Measurements from ENCODE around the gene NWD2.

The NWD2 gene

DNA sequence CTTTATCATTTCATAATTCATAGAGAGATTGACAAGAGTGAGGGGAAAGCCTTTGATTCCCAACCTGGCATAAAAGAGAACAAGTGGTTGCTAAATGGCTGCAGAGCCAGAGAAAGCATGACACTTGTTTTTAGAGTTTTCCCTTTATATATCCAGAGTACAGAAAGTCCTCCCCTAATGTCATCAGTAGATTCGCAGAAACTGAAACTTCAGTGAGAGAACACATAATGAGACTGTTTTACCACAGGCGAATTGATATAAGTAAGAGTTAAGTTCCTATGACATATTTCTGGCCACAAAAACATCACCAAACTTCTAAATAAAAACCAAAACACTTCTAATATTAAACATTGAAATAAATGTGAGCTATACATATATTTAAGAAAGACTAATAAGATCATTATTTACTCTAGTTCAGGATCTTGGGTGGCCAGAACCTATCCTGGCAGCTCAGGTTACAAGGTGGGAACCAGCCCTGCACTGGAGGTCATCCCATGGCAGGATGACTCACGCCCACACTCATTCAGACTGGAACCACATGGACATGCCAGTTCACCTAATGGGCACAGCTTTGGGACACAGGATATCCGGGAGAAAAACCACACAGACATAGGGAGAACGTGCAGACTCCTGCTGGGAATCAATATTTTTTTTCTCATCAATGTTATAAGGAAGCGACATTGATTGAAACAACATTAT lies 35.5 kb downstream of the NWD2 start:
- no peak for DNase-seq (ENCODE audit: low read depth in 2 of 2)

DNA sequence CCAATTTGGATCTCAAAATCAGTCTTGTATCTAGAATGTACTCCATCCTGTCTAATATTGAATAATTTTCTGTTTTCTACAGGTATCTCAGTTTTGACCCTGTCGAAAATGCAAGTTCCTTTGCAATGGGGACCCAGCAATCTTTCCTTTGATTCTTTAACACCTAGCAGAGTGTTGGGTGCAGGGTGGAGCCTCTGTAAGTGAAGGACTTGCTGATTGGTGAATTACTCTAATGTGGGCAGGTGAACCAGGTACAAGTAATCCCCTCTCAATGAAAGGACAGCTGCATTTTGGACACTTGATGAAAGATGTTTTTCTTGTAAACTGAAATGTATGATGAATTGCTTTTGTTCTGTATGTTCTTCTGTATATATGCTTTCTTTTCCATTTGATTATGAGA lies 54.9 kb downstream of the NWD2 start:
- no peak for DNase-seq (ENCODE audit: low read depth in 2 of 2)

DNA sequence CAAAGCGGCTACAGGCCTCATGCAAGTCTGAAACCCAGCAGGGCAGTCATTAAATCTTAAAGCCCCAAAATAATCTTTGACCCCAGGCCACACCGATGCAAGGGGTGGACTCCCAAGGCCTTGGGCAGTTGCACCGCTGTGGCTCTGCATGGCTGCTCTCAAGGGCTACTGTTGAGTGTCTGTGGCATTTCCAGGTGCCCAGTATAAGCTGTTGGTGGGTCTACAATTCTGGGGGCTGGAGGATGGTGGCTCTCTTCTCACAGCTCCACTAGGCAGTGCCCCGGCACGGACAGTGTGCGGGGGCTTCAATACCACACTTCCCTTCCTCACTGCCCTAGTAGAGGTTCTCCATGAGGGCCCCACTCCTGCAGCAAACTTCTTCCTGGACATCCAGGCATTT lies 60.1 kb downstream of the NWD2 start:
- DNase-seq (ENCODE audit: low read depth in 2 of 2): no peak

DNA sequence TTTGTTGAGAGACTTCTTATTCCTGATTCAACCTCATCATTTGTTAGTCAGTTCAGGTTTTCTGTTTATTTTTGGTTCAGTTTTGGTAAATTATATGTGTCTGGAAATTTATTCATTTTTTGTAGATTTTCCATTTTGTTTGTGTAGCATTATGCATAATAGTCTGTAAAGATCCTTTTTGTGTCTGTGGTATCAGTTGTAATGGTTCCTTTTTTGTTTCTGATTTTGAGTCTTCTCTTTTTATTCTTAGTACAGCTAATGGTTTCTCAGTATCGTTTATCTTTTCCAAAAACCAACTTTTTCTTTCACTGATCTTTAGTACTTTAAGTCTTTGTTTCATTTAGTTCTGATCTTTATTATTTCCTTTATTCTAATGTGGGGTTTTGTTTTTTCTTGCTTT lies 61.4 kb downstream of the NWD2 start:
- DNase-seq (ENCODE audit: low read depth in 2 of 2): no peak

DNA sequence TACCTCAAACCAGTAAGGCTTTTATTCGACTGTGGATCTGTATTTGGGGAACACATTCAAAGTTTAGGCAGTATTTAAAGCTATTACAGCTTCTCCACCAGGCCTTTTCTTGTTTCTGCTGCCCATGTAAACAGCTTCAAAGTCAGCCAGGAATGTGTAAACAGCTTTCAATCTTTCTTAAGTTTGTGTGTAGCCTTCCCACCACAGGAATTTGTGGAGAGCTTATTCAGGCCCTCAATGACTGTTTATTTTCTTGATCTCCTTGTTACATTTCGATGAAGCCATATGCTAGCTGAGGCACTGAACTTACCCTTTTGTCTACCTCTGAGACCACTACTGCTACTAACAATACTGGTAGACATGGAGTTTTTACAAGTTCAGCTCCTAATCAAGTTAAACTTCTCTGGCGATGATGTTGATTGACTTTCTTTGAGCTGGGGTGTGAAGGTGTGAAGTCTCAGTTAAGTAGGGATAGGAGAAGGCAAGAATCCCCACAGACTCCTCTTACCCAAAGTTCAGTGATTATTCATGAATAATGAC lies 72.6 kb downstream of the NWD2 start:
- DNase-seq (ENCODE audit: low read depth in 2 of 2): no peak

DNA sequence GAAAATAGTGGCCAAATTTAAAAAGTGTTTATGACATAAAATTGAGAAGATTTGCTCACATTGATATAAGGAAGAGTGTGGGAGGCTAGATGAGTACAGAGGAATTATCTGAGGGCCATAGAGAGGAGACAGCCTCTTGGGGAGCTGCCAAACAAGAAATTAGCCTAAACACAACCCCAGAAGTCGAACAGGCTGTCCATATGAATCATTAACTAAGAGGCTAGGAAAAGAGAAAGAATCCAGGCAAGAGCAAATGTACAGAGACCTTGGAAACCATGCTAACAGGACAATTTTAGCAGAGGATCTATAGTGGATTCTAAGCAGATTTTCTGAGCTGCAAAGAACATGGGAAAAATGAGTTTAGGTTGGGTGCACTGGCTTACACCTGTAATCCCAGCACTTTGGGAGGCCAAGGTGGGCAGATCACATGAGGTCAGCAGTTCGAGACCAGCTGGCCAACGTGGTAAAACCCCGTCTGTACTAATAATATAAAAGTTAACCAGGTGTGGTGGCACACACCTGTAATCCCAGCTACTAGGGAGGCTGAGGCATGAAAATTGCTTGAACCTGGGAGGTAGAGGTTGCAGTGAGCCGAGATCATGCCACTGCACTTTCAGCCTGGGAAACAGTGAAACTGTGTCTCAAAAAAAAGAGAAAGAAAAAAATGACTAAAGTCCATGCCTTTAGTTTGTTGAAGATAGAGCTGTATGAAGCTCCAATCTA lies 76.1 kb downstream of the NWD2 start:
- no peak for DNase-seq (ENCODE audit: low read depth in 2 of 2)

DNA sequence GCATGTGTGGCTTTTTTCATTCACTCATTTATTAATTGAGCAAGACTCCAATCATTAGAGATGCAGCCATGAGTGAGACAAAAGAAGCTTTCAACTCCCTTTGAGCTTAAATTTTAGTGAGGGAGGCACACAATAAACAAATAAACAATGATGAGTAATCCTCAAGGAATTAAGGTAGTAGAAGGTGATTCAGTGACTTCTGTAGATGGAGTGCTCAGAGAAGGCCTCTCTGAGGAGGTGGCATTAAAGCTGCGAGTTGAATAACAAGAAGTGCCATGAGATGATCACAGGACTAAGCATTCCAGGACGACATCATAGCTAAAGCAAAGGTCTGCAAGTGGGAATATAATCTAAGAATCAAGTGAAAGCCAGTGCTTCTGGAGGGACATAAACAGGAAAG lies 77.6 kb downstream of the NWD2 start:
- DNase-seq (ENCODE audit: low read depth in 2 of 2): no peak

DNA sequence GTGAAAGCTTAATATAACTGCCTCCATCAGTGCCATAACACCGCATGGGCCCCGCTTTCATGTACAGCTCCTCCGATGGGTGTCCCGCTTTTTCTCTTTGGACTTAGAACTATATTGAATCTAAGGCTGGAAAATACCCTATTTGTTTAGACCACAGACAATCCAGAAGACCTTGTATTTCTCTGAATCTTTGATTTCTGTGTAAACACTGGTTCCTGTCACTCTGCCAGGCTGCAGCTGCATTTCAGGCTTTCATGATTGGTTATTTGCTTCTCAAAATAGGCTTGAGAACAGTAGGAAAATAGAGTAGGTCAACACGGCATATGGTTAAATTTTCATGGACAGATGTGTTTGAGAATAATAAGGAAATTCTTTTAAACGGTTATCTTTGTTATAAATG lies 80.0 kb downstream of the NWD2 start:
- no peak for DNase-seq (ENCODE audit: low read depth in 2 of 2)

DNA sequence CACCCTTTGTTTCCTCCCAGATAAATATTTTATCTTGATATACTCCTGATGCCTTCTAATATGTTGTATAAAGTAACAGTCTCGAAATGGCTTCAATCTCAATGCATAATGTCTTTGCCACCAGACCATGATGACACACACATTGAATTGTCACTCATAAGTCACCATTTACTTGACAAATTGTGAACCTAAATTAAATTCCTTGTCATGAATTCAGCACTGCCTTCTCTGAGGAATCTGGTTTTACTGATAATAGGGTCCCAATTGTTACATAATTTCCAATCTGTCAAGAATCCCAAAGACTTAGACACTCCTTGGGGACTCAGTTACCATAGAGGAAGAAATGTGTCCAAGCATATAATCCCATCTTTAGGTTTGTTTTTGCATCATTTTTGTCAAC lies 82.3 kb downstream of the NWD2 start:
- DNase-seq (ENCODE audit: low read depth in 2 of 2): no peak

DNA sequence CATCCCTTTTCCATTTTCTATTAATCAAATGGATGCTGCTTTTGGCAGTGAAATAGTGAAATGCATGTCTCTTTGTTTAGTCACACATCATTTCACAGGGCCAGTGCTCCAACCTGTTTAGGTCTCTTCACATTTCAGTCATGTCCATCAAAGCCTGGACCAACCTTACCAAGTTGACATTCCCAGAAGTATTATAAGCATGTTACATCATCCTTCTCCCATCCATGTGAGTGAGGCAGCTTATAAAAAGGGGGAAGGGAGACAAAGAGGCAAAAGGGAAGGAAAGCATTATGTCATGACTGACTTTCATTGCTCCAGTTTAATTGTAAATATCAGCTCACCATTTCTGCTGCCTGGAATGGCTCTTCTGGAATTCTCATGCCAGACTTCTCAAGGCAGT lies 94.4 kb downstream of the NWD2 start:
- DNase-seq (ENCODE audit: low read depth in 2 of 2): no peak

DNA sequence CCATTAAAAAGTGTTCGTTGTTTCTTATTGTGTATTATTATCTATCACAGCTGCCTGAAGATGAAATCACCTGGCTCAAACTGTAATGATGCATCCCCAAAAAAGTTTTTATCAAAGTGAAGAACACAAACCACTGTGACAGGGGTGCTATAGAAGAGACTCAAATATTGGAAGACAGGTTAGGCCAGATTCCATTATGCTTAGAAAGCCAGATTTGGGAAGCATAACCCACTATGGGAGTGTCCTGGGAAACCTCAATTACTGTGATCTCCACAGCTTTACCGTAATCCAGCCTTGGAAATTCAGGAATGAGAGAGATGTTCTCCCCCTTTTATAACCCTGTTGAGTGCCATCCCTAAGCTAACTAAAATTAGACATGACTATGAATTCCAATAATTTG lies 114.2 kb downstream of the NWD2 start:
- DNase-seq (ENCODE audit: low read depth in 2 of 2): no peak

DNA sequence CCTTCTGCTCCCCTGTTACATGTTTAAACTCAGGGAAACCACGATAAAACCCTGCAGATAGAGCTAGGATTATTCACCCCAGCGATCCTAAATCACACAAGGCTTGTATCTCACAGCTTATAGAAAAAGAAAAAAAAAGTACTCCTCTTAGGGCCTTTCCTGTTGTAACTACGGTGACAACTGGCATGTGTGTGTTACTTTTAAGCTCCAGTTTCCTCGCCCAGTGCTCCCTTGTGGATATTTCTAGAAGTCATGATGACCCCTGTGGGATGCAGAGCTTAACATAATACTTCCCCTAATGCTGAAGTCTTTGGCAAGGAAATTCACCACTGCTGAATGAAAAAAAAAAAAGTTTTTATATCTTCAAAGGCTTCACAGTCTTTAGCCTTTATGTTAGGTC lies 114.7 kb downstream of the NWD2 start:
- no peak for DNase-seq (ENCODE audit: low read depth in 2 of 2)

DNA sequence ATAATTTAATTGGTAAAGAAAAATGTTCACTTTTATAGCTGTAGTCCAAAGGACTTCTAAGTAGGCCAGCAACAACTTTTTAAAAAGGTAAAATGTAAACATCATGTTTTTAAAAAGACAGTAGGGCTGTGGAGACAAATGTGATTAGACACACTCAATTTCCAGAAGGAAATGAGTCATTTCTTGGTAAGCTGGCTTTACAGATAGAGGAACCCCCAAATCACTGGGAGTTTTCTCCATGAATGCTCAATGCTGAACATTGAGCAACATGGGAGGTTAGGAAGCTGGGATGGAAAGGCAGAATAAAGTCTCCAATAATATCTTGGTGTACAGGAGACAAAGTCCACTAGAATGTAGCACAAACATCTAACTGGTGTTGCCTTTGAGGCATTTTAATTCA lies 121.3 kb downstream of the NWD2 start:
- DNase-seq (ENCODE audit: low read depth in 2 of 2): no peak

DNA sequence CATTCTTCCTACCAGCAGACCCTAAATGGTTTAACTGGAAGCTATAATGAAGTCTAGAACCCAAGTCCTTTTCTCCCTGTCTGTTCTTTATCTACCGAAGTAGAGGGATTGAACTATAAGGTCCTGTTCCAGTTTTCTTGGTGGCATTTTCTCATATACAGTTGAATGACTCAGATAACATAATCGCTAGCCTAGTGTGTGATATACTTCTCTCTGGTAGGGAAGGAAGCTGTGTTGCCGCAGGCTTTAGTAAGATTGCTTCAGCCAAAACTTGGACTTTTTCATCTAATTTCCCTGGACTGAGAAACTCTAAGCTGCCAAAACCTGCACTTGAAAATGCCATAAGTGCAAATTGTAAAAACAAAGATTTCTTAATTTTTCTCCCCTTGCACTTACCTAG lies 123.4 kb downstream of the NWD2 start:
- DNase-seq (ENCODE audit: low read depth in 2 of 2): no peak

DNA sequence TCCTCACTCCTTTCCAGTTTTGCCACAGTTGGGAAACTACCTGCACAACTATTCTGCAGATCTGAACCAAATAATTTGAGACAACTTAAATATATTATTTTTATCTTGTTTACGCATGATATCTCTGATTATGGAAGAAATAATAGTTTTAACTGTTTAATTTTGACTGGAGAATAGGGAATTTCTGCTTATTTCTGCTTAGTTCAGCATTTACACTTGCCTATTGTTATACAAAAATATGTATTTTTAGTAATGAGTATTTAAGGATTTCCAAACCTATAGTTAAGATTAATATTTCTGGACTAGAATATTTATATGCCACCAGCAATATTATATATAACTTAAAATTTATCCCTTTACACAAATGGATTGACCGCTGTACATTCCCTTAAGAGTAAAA lies 125.5 kb downstream of the NWD2 start:
- no peak for DNase-seq (ENCODE audit: low read depth in 2 of 2)

DNA sequence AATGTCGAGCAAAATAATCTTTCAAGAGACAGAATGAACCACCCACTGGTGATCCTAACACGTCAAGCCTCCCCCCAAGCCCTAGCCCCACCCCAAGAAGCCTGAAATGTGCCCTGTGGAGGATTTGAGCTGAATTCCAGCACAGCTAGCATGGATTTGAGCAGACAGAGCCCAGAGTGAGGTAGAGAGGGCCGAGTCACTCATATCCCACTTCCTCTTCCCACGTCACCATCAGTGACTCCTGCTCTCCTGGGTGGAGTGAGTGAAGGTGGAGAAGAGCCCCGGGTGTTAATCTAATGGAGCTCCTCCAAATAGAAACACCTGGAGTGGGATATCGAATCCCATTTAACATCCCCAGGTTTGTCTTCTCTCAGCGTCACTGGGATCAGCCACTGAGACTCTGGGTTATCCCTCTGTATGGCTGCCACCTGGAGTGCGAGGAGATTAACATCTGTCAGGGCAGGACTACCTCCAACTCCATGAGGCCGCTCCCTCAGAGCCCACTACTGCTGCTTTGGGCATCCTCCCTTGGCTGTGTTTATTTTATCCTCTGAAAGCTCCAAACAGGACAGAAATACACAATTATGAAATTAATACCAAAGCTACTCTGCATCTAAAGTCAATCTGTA lies 136.6 kb downstream of the NWD2 start:
- no peak for DNase-seq (ENCODE audit: low read depth in 2 of 2)

DNA sequence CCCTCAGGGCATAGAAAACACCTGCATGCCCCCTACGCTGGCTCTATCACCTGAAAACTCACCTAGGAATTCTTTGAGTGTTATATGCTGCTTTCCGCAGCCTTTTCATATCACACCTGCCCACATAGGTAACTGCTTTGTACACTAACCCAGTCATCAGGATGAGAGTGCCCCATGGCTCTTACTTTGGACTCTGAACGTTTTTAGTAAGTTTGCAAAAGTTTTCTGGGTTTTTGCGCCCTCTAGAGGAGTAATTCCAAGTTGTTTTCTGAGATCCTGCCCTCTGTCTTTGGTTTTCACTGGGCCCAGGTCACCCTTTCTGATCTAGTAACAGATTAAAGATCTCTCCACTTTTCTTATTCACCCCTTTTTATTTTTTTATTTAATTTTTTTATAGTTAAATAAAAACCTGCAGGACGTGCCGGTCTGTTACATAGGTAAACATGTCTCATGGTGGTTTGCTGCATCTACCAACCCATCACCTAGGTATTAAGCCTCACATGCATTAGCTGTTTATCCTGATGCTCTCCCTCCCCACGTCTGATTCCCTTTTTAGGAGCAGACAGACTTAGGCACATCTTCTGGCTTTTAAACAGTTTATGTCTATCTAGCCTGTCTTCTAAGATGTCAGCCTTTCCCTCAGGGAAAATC lies 139.2 kb downstream of the NWD2 start:
- DNase-seq (ENCODE audit: low read depth in 2 of 2): no peak

DNA sequence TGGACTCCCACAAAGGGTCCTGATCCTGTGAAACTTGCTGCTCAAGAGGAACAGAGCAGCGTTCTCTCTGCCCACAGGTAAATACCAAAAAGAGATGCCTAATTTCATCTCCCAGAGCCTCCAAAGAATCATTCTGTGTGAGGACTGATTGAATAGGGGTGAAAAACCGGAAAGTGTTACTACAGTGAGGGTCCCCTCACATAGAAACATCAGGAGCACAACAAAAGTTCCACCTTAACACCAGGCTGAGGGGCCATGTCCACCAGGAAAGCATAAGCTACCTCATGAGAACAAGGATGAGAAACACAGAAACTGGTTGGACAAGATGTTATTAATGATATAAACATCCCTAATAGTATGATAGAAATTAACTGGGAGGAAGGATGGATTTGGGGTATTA lies 140.9 kb downstream of the NWD2 start:
- no peak for DNase-seq (ENCODE audit: low read depth in 2 of 2)

DNA sequence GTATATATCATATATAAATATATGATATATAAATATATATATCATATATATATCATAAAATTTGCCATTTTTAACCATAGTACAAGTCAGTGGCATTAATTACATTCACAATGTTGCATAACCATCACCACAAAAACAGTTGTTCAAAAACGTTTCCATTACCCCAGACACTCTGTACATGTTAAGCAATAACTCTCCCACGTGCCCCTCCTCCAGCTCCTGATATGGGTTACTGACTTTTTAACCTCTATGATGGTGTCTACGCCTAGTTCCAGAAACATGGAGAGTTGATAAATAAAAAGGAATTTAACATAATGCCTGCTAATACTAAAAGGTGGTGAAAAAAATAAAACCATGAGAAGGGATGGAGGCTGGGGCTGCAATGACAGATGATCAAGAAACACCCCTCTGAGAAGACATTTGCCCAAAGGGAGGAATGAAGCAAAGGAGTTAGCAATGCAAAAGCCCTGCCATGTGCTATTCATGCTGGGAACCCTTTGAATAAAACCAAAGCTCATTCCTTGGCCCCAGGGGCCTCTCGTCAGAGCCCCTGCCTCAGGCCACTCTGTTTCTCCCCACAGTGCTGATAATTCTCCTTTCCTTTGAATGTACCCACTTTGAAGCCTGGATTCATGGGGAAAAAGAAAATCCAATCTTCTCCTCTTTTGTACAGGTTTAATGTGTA lies 144.3 kb downstream of the NWD2 start:
- no peak for DNase-seq (ENCODE audit: low read depth in 2 of 2)

DNA sequence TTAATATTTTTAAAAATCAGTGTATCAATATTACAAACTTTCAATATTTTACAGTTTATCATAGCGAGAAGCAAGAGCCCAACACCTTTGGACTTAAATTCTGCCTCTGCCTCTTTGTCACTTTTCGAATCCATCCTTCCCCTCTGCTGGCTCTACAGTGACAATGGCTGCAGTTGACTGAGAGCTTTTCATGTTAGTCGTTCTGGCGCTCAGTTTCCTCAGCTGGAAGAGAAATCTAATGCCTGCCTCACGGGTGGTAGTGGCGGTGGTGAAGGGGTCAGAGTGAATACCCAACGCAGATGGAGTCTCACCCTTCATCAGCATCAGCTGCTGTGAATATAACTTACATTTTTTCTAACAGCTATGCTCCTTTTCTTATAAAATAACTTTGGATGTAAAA lies 144.8 kb downstream of the NWD2 start:
- no peak for DNase-seq (ENCODE audit: low read depth in 2 of 2)

DNA sequence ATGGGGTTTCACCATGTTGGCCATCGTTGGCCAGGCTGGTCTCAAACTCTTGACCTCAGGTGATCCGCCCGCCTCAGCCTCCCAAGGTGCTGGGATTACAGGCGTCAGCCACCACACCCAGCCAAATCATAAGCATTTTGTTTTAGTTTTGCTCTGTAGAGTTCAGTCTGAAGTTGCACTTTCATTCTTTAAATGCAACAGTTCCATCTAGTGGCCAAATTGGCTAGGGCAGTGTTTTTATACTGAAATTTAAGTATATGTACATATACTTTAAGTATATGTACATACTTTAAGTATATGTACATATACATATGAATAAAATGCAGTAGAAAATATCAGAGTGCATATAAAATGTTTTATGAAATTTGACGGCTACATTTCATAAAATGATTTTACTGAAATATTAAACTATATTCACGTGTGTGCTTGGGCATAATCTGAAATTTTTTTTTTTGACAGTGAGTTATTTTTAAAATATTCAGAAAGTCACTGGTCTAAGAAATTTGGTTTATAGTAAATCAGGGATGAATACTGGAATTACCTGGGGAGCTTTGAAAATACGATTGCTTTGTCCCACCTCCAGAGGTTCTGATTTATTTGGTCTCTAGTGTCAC lies 145.5 kb downstream of the NWD2 start:
- DNase-seq (ENCODE audit: low read depth in 2 of 2): peak; percentile 2 to 4

Data from fibroblast of skin of left quadriceps (primary cell).